Measurements from ENCODE around the gene GPATCH4. TPM values are rescaled to one million over a fixed set of nuclear protein-coding genes. Genes with fewer than 3 reads are reported as not detected.

GPATCH4 gene
- total RNA-seq, 4 donors from 2014 or later: 35.6 to 103 (median 47.6) TPM

DNA sequence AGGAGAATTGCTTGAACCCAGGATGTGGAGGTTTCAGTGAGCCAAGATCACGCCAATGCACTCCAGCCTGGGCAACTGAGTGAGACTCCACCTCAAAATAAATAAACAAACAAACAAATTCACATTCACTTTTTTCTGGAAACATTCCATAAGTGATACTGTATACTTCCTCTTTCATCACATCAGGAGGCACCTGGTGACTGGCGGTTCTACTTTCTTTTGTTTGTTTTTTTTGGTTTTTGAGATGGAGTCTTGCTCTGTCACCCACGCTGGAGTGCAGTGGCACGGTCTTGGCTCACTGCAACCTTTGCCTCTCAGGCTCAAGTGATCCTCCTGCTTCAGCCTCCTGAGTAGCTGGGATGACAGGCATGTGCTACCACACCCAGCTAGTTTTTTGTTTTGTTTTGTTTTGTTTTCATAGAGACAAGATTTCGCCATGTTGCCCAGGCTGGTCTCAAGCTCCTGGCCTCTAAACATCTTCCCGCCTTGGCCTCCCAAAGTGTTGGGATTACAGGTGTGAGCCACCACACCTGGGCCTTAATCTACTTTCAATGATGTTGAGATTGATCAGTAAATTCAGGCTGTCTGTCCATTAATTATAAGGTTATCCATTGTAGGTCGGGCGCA, 28.7 kb upstream of the GPATCH4 start:
- no peak for ATAC-seq
- DNase-seq: no peak
- no peak overlapping the region for H3K27ac ChIP-seq
- TF ChIP-seq POLR2A (IDR thresholded peaks at IDR 0.05): no peak
- TF ChIP-seq, protein P1, sequence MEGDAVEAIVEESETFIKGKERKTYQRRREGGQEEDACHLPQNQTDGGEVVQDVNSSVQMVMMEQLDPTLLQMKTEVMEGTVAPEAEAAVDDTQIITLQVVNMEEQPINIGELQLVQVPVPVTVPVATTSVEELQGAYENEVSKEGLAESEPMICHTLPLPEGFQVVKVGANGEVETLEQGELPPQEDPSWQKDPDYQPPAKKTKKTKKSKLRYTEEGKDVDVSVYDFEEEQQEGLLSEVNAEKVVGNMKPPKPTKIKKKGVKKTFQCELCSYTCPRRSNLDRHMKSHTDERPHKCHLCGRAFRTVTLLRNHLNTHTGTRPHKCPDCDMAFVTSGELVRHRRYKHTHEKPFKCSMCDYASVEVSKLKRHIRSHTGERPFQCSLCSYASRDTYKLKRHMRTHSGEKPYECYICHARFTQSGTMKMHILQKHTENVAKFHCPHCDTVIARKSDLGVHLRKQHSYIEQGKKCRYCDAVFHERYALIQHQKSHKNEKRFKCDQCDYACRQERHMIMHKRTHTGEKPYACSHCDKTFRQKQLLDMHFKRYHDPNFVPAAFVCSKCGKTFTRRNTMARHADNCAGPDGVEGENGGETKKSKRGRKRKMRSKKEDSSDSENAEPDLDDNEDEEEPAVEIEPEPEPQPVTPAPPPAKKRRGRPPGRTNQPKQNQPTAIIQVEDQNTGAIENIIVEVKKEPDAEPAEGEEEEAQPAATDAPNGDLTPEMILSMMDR (IDR thresholded peaks at IDR 0.05 in 4 of 5, conservative IDR thresholded peaks at IDR 0.05 in 1 of 5): no peak
- H3K4me1 ChIP-seq: peaks cover 4 to 8% of the 10 kb centered on the region in 2 donors
- no peaks in the 10 kb centered on the region for H3K9me3 ChIP-seq
- no peak overlapping the region for H3K4me3 ChIP-seq
- no peaks in the 10 kb centered on the region for H3K36me3 ChIP-seq
- H3K27me3 ChIP-seq: peaks cover 11 to 16% (median 11%) of the 10 kb centered on the region in 3 donors
- intact Hi-C loops (cut with DNase I; ENCODE audit: low total_unique reads) (no loop called here), in situ Hi-C loops (cut with MboI; ENCODE audit: low sequenced_read_pairs in 4 of 4) (no loop called here)

DNA sequence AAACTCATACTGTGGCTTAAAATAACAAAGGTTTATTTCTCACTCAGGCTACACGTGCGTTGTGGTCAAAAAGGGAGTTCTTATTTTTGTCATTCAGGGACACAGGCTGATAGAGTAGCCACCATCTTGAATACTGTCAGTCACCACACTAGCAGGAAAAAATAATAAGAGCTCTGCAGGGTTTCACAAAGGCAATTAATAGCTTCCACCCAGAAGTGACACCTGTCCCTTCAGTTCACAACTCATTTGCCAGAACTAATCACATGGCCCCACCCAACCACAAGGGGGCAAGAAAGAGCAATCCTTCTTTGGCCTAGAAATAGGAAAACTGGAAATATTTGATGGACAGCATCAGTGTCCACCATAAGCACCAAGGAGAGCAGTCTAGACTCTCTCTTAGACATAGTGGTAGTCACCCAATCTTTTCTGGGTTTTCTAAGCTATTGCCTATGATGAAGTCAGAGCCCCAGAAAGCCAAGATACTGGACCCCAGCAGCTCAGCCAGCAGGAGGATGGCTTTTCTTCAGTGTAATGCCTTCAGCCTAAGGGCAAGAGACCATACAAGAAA, 26.1 kb upstream of the GPATCH4 start:
- DNase-seq: no peak
- Histone ChIP-seq H3K4me3 (no peak overlapping the region), H3K9me3 (no peaks in the 10 kb centered on the region), H3K36me3 (no peaks in the 10 kb centered on the region), H3K27ac (no peak overlapping the region), H3K27me3 (peaks cover 26 to 31% (median 30%) of the 10 kb centered on the region in 3 donors), H3K4me1 (peaks cover 11 to 18% of the 10 kb centered on the region in 2 donors)
- intact Hi-C loops (cut with DNase I; ENCODE audit: low total_unique reads) (no loop called here), in situ Hi-C loops (cut with MboI; ENCODE audit: low sequenced_read_pairs in 4 of 4) (no loop called here)
- no peak for ATAC-seq
- TF ChIP-seq POLR2A (IDR thresholded peaks at IDR 0.05): no peak
- TF ChIP-seq, protein P1 (IDR thresholded peaks at IDR 0.05 in 4 of 5, conservative IDR thresholded peaks at IDR 0.05 in 1 of 5): peak; percentile 24 to 63 (median 52)

DNA sequence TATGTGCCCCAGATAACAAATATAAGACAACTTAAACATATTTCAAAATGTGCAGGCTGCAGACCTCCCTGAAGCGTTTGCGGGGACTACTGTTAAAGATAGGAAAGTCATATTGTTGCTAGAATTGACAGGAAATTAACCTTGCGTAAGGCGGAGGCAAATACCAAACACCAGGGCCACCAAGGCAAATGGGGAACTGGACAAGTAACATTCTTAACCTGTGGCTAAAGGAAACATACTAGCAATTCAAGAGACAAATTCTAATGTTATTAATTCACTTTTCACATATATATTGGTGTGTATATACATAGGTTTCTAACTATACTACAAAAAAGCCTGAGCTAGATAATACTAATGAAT, 24.8 kb upstream of the GPATCH4 start:
- Histone ChIP-seq H3K27ac (no peak overlapping the region), H3K4me3 (peak overlapping the region in 3 of 4 donors; percentile 45 to 55 (median 51)), H3K36me3 (no peaks in the 10 kb centered on the region), H3K4me1 (peaks cover 11 to 18% of the 10 kb centered on the region in 2 donors), H3K27me3 (peaks cover 28 to 30% (median 29%) of the 10 kb centered on the region in 3 donors), H3K9me3 (no peaks in the 10 kb centered on the region)
- in situ Hi-C loops (cut with MboI; ENCODE audit: low sequenced_read_pairs in 4 of 4) (no loop called here), intact Hi-C loops (cut with DNase I; ENCODE audit: low total_unique reads) (loop anchor here (1.0 kb wide), 1 partner anchor 31 kb away; no protein-coding TSS in a partner anchor)
- DNase-seq (no peak), ATAC-seq (no peak)
- TF ChIP-seq POLR2A (IDR thresholded peaks at IDR 0.05): no peak
- TF ChIP-seq, protein P1 (IDR thresholded peaks at IDR 0.05 in 4 of 5, conservative IDR thresholded peaks at IDR 0.05 in 1 of 5): peak in 3 of 5 experiments; percentile 3 to 29 (median 27)

- in situ Hi-C loops (cut with MboI; ENCODE audit: low sequenced_read_pairs in 4 of 4) (no loop called here), intact Hi-C loops (cut with DNase I; ENCODE audit: low total_unique reads) (loop anchor here (1.0 kb wide), 1 partner anchor 32 kb away; no protein-coding TSS in a partner anchor)
- TF ChIP-seq POLR2A (IDR thresholded peaks at IDR 0.05): no peak
- TF ChIP-seq, protein P1 (IDR thresholded peaks at IDR 0.05 in 4 of 5, conservative IDR thresholded peaks at IDR 0.05 in 1 of 5): peak; percentile 77 to 93 (median 84)
- Histone ChIP-seq H3K4me1 (peaks cover 11 to 18% of the 10 kb centered on the region in 2 donors), H3K36me3 (no peaks in the 10 kb centered on the region), H3K9me3 (no peaks in the 10 kb centered on the region), H3K27ac (peak overlapping the region; percentile 55 to 71 (median 63)), H3K4me3 (peak overlapping the region; percentile 45 to 56 (median 53)), H3K27me3 (peaks cover 28 to 32% (median 30%) of the 10 kb centered on the region in 3 donors)
- peak in 1 of 2 donors; percentile 25 for DNase-seq
- peak; percentile 40 to 45 for ATAC-seq
These were observed 24.3 kb upstream of the GPATCH4 start for GRCh38 chr1:156625436-156626078.

All from gastrocnemius medialis (tissue), 4 donors.